ENCODE data around the gene SCAPER.
A peak's percentile ranks its signal among the peaks of the same experiment; 100 is the strongest.

Gene SCAPER

GRCh38 chr15:76663529-76663928 lies 241.6 kb downstream of the SCAPER start:
- DNase-seq, result no peak

- DNase-seq, result no peak
These were observed 256.3 kb downstream of the SCAPER start for GRCh38 chr15:76648732-76649444.

DNA sequence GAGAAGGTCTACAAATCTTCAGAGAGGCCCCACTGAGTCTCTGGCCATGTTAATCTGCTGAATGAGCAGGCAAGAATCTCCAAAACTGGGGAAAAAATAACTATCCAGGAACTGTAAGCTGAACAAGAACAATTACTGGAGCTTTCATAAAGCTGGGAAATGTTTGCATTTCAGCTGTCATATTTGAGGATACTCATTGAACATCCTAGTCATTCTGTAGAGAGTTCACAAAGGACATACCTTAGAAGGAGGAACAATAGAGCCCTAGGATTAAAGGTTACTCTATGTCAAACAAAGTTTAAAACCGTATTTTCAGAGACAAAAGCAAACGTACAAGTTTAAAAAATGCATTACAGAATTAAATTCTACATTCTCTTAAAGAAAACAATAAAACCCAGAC lies 257.5 kb downstream of the SCAPER start:
- no peak for DNase-seq

- no peak for DNase-seq
These were observed 260.5 kb downstream of the SCAPER start for GRCh38 chr15:76644646-76645045.

DNA sequence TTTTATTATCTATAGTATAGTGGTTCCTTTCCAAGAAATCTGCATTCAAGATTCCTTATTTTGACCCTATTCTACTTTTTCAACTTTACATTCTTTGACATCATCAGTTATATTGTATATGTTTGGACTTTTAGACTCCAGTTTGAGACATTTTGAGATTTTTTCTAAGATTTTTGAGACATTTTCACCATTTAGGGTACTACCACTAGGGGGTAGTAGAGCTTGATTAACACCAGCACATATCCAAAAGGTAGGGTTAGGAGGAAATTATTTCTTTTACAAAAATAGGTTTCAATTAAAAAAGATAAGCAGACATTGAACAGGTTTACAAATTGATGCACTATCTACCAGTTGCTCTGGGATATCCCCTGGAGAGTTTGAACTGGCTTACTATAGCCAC lies 262.5 kb downstream of the SCAPER start:
- no peak for DNase-seq

- no peak for DNase-seq
These were observed 268.0 kb downstream of the SCAPER start for GRCh38 chr15:76637166-76637565.

DNA sequence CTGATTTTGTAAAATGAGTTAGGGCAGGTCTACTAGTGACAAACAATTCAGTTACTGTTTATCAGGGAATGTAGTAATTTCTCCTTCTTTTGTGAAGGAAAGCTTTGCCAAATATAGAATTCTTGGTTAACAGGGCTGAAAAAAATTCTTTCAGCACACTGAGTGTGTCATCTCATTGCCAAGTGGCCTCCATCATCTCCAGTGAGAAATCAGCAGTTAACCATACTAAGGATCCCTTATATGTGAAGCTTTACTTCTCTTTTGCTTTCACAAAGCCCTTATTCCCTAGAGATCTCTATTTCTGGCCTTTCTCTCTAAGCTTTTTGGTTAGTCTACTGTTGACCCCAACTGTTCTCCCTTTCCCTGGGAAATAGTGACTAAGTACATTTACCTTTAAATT lies 269.1 kb downstream of the SCAPER start:
- no peak for DNase-seq

- no peak for DNase-seq
These were observed 278.5 kb downstream of the SCAPER start for GRCh38 chr15:76626611-76627010.

DNA sequence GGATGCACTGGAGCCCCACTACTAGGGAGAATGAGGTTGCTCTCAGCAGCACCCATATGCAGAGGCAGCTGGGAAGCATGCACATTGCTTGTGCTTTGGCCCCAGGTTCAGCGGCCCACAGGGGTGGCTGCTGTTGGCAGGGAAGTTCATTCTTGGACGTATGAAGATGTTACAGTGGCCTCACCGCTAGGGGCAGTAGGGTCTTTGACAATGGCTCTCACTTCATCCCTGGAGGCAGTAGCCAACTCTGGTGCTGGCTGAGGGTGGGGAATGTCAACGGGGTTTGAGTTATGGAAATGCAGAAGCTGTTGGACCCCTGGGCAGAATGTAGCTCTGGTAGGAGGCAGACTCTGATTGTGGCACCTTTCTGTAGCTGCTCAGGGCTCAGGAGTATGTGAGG lies 279.9 kb downstream of the SCAPER start:
- DNase-seq, result no peak

GRCh38 chr15:76614725-76615124 lies 290.4 kb downstream of the SCAPER start:
- DNase-seq, result no peak

DNA sequence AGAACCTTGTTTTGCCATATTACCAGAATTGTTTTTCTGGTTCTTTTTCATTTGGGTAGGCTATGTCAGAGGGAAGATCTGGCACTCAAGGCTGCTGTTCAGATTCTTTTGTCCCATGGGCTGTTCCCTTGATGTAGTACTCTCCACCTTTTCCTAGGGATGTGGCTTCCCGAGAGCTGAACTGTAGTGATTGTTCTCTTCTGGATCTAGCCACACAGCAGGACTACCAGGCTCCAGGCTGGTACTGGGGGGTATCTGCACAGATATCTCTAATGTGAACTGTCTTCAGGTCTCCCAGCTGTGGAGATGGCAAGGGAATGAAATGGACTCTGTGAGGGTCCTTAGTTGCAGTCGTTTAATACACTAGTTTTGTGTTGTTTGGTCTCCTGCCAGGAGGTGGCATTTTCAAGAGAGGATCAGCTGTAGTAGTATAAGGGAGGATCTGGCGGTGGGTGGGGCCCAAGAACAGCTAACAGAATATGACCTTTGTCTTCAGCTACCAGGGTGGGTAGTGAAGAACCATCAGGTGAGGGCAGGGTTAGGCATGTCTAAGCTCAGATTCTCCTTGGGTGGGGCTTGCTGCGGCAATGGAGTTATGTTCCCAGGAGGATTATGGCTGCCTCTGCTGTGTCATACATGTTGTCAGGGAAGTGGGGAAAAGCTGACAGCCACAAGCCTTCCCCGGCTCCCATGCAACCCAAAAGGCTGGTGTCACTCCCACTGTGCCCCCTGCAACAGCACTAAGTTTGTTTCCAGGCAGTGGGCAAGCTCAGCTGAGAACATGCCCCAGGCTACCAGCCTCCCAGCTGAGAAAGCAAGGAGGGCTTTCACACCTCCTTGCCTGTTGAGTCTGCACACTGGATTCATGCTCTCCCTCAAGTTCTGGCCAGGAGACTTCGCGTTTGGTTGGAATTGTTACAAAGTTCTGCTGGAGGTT lies 316.1 kb downstream of the SCAPER start:
- no peak for DNase-seq

DNA sequence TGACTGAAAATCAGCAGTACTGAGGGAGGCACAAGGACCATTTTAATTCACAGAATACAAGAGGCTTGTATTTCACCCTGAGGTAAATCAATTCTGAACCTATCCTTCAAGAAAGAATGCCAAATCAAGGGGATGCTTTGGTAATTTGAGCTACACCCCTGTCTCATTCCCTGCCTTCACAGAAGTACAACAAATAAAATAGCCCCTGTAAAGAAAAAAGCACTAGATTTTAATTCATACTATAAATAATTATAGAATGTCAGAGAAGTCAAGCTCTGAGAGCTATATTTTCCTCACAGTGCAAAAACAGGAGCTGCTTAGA lies 319.6 kb downstream of the SCAPER start:
- peak; percentile 2 for DNase-seq

DNA sequence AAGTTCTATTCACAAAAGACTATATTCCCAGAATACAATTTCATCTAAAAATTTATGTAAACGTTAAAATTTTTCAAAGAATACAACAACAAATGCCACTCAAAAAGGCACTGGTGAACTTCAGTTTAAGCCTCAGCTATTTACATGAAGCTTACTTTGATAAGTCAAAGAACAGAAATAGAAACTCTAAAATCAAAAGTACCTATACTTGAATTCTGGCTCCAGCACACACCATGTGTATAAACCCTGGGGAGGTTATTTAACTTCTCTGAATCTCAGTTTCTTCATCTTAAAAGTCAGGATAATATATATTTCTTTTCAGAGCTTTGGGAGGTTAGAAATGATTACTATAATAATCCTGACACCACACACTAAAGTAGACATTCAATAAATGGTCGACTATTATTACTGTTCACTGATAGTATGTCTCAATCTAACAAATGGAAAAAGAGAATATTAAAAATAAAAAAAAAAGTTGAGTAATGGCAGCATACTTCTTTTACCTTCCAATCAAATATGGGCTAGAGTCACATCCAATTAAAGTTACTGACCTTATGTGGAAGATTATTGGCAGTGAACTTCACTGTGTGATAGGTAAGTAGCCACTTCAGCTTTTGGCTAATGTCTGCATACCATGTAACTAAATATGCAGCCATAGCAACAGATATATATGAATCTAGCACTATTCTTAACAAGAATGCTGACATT lies 320.1 kb downstream of the SCAPER start:
- peak; percentile 19 for DNase-seq

DNA sequence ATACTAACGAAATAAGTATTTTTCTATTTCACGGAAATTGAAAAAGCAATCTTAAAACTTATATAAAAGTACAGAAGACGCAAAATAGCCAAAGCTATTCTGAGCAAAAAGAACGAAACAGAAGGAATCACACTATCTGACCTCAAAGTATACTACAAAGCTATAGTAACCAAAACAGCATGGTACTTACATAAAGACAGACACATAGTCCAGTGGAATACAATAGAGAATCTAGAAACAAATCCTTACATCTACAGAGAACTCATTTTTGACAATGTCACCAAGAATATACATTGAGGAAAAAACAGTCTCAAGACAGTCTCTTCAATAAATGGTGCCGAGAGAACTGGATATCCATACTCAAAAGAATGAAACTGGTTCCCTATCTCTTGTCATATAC lies 322.6 kb downstream of the SCAPER start:
- no peak for DNase-seq

DNA sequence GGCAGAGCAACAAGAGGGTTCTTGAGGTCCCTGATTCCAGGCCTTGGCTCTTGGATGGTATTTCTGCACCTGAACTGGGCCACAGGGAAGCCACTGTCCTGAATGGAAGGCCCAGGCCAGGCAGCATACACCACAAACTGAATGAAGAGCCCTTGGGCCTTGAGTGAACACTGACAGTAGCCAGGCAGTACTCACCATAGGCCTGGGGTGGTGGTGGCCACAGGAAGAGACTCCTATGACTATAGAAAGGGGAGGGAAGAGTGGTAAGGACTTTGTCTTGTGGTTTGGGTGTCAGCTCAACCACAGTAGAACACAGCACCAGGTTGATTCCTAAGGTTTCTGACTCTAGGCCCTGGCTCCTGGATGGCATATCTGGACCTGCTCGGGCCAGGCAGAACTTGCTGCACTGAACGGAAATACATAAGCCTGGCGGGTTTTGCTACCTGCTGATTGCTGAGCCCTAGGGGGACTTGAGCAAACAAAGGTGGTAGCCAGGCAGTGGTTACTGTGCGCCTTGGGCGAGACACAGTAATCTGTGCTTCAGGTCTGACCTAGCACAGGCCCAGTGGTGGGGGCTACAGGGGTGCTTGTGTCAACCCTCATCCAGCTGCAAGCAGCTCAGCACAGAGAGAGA lies 327.1 kb downstream of the SCAPER start:
- no peak for DNase-seq

DNA sequence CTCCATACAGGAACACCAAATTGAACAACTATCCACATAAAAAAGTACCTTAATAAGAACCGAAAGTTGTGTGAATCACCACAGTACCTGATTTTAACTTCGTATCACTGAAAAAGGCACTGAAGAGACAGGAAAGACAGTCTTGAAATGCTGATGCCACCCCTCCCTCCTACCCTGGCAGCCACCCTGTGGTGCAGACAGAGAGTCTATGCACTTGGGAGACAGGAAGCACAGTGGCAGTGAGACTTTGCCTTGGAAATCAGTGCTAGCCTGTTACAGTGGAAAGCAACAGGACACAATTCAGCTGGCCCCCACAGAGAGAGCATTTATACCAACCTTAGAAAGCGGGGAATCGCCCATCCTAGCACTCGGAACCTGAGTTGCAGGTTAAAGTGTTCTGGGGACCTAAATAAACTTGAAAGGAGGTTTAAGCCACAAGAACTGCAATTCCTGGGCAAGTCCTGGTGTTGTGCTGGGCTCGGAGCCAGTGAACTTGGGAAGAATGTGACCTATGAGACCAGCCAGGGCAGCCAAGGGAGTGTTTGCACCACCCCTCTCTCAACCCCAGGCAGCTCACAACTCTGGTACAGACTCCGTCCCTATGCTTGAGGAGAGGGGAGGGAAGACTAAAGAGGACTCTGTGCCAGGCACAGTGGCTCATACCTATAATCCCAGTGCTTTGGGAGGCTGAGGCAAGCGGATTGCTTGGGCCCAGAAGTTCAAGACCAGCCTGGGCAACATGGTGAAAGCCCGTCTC lies 328.4 kb downstream of the SCAPER start:
- no peak for DNase-seq

GRCh38 chr15:76575679-76576078 lies 329.5 kb downstream of the SCAPER start:
- no peak for DNase-seq

DNA sequence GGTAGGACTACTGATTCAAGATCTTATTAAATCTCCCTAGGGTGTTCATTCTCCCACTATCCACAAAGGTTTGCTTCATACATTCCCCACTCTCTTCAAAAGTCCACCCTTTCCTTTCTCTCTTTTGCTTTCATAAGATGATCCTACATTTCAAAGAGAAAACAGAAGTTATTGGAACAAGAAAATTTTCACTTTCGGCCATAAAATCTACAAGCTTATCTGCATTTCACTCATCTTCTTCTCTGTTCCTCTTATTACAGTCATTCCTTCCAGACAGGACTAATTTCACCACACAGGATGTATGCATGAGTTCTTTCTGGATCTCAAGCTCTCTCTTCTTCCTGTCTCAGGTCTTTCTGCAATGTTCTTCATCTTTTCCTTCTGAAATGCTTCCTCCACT lies 329.9 kb downstream of the SCAPER start:
- DNase-seq, result no peak

DNA sequence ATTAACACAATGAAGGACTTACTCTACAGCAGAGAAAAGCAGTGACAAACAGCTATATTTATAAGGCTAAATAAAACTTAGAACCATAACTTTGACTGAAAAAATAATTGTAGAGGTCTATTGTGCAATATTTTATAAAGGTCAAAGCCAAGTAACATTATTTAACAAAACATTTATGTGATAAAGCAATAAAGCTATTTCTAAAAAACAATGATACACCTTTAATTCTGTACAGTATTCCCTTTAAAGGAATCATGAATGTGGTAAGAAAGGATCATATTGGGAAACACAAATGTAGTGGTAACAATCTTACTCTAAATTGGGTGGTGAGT lies 332.2 kb downstream of the SCAPER start:
- no peak for DNase-seq

DNA sequence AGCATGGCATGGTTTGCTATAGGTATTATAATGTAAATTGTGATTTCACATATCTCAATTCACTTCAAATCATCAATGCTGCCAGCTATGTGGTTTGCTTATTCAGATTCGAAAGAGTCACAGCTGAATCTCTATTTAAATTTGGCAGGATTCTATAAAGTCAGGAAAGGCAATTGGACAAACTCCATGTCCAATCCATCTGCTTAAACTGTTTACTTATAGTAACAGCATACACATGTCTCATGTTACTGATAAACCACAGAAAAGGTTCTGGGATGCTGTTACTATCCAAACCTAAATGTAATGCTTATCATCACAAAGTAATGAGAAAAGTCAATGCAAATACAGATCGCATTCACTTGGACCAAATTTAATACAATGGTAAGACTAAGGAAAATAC lies 338.9 kb downstream of the SCAPER start:
- DNase-seq, result no peak

DNA sequence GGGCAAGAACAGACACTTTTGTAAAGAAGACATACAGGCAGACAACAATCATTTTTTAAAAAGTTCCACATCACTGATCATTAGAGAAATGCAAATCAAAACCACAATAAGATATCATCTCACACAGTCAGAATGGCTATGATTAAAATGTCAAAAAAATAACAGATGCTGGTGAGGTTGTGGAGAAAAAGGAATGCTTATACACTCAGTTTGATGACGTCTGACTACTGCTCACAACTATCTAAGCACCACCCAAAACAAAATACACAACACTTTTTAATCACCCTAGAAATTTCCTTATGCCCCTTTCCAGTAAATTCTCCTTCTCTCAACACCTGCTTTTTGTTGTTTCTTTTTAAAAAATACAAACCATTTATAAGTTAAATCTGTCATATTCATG lies 339.8 kb downstream of the SCAPER start:
- no peak for DNase-seq

- DNase-seq, result no peak
These were observed 349.9 kb downstream of the SCAPER start for GRCh38 chr15:76555247-76555646.

DNA sequence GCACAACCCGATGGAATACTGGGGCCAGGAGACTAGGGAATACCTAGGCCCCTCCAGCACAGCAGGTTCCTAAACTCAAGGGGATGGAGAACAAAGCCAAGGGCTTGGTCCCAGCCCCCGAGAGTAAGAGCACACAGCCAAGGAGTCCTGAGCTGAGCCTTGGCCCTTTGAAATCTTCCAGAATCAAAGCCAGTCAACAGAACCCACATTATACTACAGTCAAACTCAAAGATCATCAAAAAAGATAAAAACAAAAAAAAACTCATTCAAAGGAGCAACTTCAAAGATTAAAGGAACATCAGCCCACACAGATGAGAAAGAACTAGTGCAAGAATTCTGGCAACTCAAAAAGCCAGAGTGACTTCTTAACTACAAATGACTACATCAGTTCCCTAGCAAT lies 351.6 kb downstream of the SCAPER start:
- no peak for DNase-seq
